Spleen (tissue), 7 donors: ENCODE measurements around the gene CCL4.

Experiments used
- CTCF ChIP-seq, 11 experiments: fragments of 200-600 bp in 7 of 11; fragments of 450-650 bp in 4 of 11; sonication (generic) in 4 of 11; IDR thresholded peaks in 8 of 11; conservative IDR thresholded peaks in 3 of 11; 1 replicate in 7 of 11; 2 replicates in 4 of 11; pipeline versions ENCODE4 v1.4.0 to v1.8.0; 2016 to 2021; ENCODE audit warnings: antibody characterized with exemption in 11 of 11, inconsistent platforms in 4 of 11, mild to moderate bottlenecking in 1 of 11
- POLR2A ChIP-seq, 3 donors: fragments of 450-650 bp; IDR thresholded peaks; one replicate each; pipeline ENCODE4 v1.5.1; 2017; ENCODE audit warnings: antibody characterized with exemption in 3 of 3, mild to moderate bottlenecking in 1 of 3
- donor health status: DM: no; HTN: no; CAD: no; lungs with moderate emphysema.
- donor health status: DM: no; HTN: no; CAD: no.
- donor health status: DM: no; HTN: no; CAD: no.

GRCh38 chr17:36072431-36073121, 31.1 kb upstream of the CCL4 start:
- peak; percentile 53 to 87 (median 78) for TF ChIP-seq CTCF (IDR thresholded peaks at IDR 0.05 in 8 of 11, conservative IDR thresholded peaks at IDR 0.05 in 3 of 11)
- TF ChIP-seq POLR2A (IDR thresholded peaks at IDR 0.05) = no peak
